Right renal pelvis (tissue), 4 donors: ENCODE measurements around the gene CTDNEP1. TPM values are rescaled to one million over a fixed set of nuclear protein-coding genes. Genes with fewer than 3 reads are reported as not detected.

ENCODE experiments used
- DNase-seq, 4 donors: peaks; one replicate each; pipeline ENCODE4 v3.0.0-alpha.2; 2013; ENCODE audit warnings: low read depth in 4 of 4, low spot score in 3 of 4, missing footprints in 1 of 4
- polyA plus RNA-seq, 4 donors: library from polyadenylated mRNA; unstranded; fragments of 120-200 nt; gene quantifications; one replicate each; pipeline ENCODE4 v1.2.1, GENCODE V29; 2013; ENCODE audit not compliant: insufficient read length in 4 of 4

CTDNEP1 gene
- polyA plus RNA-seq: 100 to 1,000 TPM; 147 to 167 (median 159) TPM

DNA sequence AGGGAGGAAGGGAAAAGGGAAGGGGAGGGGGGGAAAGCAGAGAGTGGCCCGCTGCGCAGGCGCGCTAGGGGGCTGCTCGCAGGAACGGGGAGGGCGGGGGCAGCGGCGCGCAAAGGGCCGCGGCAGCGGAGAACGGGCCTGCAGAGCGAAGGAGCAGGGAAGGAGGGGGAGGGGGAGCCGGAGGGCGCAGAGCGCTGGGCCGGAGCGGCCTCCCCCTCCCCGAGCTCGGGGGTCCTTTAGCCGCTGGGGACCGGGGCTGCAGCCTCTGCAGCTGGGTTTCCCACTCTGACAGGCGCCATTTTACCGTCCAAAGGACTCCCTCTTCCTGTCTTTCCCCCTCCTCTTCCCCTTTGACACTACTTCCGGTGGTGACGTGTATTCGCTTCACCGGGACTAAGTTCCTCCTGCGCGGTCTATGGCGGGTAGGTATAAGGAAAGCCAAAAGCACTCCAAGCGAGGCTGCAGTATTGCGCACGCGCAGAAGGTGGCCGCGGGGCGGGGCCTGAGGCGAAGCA lies at the start of gene CTDNEP1:
TSS of gene CTDNEP1 (minus strand) at position 74 of the 515 bp plus-strand sequence. CDS start 438 bp downstream, outside the sequence.
- peak; percentile 98 to 100 (median 100) for DNase-seq

DNA sequence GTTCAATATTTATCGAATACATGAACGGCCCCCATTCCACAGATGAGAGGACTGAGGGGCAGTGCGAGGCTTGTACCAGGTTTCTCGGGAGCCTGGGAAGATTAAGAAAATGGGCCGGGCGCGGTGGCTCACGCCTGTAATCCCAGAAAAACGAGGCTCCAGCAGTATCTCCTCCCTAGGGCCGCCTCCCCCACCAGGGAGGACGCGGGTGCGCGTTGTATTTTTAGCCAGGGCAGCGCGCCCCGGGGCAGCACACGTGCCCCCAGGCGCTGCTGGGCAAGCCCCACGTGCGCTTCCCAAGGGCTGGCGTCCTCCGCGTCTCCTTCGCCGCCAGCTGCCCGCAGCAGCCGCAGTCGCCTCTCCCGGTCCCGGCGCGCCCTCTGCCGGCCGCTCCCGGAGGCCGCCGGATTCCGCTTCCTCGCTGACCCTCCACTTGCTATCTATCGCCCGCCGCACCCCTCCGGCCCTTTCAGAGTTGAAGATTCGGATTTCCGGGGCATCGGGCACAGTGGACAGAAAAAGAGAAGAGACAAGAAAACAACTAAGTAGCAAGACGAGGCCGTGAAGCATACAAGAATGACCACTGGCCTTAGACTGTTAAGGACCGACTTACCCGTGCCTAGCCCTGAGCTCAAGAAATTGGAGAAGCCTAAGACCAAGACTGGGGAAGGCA lies 44.8 kb upstream of the CTDNEP1 start:
- peak in 1 of 4 donors; percentile 72 for DNase-seq

DNA sequence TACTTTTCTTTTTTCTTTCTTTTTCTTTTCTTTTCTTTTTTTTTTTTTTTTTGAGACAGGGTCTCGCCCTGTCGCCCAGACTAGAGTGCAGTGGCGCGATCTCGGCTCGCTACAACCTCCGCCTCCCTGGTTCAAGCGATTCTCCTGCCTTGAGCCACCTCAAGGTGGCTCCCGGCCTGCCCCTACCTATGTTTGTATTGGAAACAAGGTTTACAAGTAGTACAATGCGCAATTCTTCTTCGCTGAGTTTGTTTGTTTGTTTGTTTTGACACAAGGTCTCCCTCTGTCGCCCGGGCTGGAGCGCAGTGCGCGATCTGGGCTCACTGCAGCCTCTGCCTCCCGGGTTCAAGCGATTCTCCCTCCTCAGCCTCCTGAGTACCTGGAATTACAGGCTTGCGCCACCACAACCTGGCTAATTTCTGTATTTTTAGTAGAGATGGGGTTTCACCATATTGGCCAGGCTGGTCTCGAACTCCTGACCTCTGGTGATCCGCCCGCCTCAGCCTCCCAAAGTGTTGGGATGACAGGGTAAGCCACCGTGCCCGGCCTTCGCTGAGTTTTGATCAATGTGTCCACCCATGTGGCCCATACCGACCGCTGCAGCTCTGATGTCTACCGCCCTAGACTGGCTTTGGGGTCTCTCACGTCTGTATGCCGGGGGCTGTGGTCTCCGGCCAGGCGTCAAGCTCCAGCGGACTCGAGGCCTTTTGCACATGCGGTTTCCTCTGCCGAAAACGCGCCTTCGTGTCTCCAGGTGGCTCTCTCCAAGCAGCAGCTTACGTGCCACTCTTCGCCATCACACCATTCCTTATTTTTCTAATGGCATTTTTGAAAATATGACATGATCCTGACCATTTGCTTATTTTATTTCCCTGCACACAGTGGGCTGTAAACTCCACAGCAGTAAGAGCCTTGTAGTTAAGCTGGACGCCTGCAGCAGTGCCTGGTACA lies 44.0 kb upstream of the CTDNEP1 start:
- DNase-seq: no peak

DNA sequence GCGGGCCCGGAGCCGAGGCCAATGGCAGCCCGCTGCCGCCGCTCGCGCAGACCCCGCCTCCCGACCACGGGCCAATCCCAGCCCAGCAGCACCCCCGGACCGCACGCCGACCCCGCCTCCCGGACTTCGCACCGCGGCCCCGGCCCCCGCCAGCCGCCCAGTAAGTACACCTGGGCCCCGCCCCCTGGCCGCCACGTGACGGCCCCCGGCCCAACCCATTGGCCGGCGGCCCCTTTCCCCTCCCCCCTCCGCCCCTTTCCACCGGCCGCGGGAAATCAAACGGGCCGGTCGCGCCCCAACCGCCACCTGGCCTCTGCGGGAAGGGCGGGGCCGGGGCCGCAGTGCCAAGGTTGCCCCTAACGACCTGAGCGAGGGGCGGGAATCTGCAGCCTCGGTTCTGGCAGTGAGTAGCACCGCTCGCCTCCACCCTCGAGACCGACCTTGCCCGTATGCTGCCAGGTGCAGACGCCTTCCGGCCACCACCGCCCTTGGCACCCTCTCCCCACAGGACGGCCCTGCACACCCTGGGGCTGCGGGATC lies 43.1 kb upstream of the CTDNEP1 start, which contains the start of gene YBX2:
TSS of gene YBX2 (minus strand) at position 26 of the 540 bp plus-strand sequence. CDS start 139 bp downstream, outside the sequence.
- DNase-seq: no peak

DNA sequence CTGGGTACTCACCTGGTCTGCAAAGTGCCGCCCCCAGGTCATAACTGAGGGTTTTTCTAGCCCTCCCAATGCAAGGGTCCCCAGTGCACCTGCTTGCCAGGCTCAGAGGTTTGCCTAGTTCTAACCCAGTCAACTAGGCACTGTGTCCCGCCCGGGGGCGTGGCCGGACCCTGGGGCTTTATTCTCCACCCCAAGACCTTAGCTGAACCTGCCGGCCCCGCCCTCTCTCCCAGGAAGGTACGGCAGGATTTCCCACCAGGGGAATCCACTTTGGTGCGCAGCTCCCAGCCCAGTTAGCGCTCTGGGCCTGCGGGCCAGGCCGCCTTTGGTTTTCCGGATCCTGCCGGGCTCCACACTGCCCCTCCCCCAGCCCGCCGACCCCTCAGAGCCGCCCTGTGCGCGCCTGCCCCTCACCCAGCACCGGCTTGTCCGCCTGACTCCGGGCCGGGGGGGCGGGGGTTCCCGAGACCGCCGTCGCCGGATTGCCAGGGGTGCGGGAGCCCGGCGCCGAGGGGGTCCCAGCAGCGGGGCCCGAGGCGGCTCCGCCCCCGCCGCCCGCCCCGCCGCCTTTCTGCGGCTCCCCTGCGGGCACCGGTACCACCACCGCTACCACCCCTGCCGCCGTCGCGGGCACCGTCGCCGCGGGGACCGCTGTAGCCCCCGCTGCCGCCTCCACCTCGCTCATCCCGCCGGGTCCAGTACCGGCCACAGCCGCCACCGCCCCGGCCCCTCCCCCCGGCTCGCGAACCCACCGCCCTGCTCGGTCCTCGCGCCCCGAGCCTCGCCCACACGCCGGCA lies 42.5 kb upstream of the CTDNEP1 start:
- DNase-seq: no peak

DNA sequence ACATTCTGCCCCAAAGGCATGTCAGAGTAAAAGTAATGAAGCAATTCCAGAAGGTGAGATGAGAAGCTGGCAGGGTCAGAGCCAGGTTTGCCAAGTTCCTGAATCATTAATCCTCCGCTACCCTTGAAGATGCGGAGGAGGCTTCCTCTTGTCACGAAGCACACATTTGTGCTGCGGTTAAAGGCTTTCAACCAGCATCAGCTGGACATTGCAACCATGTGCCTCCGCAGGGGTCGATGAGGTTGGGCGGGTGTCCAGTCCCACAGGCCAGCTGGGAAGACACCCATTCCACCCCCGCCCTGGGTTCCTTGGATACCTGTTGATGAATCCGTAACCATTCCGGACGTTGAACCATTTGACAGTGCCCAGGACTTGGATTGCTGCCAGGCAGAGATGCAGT lies 41.6 kb upstream of the CTDNEP1 start:
- DNase-seq: no peak

GRCh38 chr17:7292729-7293128 lies 41.2 kb upstream of the CTDNEP1 start:
- DNase-seq: no peak

DNA sequence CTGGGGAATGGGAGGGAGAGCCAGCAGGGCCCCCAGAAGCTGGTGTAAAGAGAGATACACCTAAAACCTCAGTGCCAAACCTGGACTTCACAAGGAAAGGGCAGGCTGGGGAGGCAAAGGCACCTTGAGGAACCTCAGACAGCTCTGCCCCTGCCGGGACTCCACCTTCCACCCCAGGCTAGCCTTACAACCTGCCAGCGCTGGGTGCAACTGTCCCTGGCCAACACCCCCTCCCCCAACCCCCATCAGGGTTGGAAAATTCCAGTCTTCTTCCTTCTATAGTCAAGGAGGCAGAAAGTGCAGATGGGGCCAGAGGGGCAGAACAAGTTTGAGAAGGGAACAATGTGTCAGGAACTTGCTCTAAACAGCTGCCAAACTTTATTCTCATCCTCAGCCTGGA lies 40.7 kb upstream of the CTDNEP1 start:
- DNase-seq: no peak

DNA sequence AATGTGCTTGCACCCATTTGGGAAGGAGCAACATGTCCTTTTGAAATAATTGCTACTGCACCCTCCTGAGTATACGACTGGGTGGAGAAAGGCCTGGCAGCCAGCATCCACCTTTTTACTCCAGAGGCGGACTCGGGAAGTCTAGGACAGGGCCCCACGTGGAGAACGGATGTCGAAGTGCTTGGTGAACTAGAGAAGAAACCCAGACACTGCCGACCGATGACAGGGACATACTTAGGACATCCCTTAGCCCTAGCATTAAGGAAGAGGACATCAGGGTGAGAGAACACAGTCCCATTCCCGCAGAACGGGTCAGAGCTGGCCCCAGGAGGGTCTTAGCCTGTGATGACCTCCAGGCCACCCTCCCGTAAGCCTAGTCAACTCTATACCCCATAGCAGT lies 39.2 kb upstream of the CTDNEP1 start:
- no peak for DNase-seq

- DNase-seq: no peak
Observed at GRCh38 chr17:7290166-7290565, 38.6 kb upstream of the CTDNEP1 start.

DNA sequence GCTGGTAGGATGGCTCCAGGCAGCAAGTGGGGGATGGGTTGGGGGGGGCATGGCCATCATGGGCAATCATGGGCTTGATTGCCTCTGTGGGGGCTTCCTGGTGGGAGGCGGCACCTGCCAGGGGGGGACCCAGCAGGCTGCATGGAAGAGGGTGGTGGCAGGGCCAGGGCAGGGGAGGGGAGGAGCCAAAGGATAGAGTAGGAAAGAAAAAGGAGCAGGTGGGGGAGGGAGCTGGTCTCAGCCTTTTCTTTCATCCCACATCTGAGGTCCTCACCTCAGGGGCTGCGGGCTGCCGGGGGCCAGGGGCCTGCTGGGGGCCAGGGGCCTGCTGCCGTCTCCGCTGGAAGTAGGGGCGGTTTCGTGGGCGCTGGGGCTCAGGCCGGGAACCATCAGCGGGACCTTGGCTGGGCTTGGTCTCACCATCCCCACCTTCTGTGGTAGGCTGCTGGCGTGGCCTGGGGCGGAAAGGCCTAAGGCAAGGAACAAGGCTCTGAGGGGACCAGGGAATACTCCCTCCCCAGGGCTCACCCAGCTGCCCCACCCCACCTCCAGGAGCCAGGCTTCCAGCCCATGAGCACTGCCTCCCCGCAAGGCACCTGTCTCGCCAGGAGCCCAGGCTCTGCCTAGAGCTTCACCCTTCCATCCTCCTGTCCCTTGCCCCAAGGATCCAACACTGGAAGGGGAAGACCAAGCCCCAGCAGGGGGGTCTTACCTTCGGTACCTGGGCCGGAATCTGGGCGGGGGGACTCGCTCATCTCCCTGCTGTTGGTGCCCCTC lies 37.9 kb upstream of the CTDNEP1 start:
- DNase-seq: no peak

DNA sequence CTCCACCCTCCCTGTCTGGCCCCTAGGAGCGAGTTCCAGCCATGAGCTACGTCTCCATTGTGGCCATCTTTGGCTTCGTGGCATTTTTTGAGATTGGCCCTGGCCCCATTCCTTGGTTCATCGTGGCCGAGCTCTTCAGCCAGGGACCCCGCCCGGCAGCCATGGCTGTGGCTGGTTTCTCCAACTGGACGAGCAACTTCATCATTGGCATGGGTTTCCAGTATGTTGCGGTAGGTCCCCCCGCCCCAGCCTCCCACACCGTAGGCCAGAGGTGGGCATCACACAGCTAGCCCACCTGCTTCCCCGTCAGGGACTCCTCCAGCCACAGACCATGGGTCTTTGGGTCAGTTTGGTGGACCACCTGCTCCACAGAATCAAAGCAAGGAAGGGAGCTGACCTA lies 34.1 kb upstream of the CTDNEP1 start:
- no peak for DNase-seq

DNA sequence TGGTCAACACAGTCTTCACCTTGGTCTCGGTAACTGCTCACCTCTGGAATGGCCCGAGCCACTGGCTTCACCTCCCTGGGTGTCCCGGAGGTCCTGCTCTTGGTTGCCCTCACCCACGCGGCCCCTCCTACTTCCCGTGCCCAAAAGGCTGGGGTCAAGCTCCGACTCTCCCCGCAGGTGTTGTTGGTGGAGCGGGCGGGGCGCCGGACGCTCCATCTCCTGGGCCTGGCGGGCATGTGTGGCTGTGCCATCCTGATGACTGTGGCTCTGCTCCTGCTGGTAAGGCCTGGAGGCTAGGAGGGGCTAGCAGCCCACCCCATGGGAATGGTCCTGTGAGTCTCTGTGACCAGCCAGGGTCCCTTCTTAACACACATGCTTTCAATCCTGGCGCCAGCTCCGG lies 33.4 kb upstream of the CTDNEP1 start:
- DNase-seq: no peak

DNA sequence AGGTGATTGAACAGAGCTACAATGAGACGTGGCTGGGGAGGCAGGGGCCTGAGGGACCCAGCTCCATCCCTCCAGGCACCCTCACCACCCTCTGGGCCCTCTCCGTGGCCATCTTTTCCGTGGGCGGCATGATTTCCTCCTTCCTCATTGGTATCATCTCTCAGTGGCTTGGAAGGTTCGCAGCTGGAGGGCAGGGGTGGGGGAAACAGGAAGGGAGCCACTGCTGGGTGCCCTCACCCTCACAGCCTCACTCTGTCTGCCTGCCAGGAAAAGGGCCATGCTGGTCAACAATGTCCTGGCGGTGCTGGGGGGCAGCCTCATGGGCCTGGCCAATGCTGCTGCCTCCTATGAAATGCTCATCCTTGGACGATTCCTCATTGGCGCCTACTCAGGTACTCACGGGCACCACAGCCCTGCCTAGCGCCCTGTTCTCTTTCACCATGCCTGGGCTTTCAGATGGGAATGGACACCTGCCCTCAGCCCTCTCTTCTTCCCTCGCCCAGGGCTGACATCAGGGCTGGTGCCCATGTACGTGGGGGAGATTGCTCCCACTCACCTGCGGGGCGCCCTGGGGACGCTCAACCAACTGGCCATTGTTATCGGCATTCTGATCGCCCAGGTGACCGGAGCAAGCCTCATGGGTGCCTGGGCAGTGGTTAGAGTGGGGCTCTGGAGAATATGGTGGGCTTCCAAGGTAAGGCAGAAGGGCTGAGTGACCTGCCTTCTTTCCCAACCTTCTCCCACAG lies 32.1 kb upstream of the CTDNEP1 start:
- no peak for DNase-seq

DNA sequence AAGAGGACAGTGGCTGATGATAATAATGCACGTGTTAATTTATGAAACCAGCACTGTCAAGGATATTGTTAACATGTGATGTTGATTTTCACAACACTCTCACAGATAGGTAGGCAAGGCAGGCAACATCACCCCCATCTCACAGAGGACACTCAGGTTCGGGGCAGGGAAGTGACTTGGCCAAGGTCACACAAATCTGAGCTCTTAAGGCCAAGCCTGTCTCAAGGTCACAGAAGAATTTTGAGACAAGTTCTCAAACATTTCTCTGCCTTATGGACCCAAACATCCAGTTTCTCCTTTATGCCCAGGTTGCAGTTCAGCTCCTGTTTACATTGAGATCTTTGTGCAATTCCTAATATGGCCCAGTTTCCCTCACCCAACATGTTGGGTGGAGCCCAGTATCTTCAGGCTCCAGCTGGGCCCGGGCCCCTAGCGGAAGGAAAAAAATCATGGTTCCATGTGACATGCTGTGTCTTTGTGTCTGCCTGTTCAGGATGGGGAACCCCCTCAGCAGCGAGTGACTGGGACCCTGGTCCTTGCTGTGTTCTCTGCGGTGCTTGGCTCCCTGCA lies 31.3 kb upstream of the CTDNEP1 start:
- no peak for DNase-seq

DNA sequence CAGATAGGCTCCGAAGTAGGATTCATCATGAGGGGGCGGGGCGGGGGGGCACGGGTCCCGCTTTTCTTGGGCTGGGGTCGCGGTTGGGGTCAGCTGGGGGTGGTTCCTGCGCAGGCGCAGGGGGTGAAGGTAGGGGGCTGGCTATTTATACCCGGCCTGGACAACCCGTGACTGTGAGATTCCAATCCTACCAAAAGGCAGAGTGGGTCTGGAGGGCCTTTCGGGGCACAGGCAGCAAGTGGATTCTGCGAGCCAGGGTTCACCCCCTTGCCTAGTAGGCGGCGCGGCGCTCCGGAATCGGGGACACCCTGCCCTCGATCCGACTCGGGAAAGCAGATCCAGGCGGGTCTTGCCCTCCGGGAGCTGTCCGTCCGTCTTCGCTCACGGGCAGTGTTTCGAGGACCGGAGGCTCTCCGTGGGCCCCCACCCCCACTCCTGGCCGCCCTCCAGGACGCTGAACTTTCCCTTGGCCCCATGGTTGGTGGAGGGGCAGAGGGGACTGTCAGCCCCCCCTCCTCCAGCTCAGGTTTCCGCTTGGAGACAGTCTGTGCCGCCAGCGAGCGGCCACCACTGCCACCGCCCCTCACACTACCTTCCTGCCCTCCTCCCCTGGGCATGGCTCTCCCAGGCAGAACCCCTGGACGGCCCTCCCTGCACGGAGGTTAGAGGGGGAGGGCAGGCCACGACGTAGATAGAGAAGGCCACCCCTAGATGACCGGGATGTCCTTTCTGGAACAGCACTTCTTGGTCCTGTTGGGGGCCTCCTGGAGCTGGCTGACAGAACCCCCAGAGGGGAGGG lies 30.6 kb upstream of the CTDNEP1 start:
- DNase-seq: no peak

- DNase-seq: peak; percentile 91 to 94 (median 92)
Observed at GRCh38 chr17:7281074-7281952, 29.8 kb upstream of the CTDNEP1 start, which contains the start of gene SLC2A4. Gene SLC2A4, plus strand, starts transcription at chr17:7281718. Its CDS starts 217 bp downstream, at chr17:7281935.
